Activated CD8-positive, alpha-beta memory T cell treated with anti-CD3 and anti-CD28 coated beads, Interleukin-2, amount 10 ng/mL, durations not matched to agents 7 days and 5 days (primary cell): Measurements from ENCODE around the gene TRIM63. TPM values are rescaled to one million over a fixed set of nuclear protein-coding genes. Genes with fewer than 3 reads are reported as not detected.

Source experiments
- ATAC-seq: fragments of 150-1000 bp; cut with Tn5 transposase; one replicate; pipeline ENCODE4 v1.10.0; 2021; ENCODE audit warnings: moderate library complexity
- CTCF ChIA-PET: fragments of 350-600 bp; sonication (Branson Sonifier 250); formaldehyde crosslinking; loops from one replicate; lab custom pipeline; 2021; ENCODE audit warnings: antibody characterized with exemption; lab: Charles Lee
- DNase-seq: peaks from one replicate; pipeline ENCODE4 v3.0.0-alpha.2; 2020
- H3K27ac Mint-ChIP-seq: one replicate; pipeline ENCODE4 v1.8.0; 2021; ENCODE audit warnings: mild to moderate bottlenecking, mixed read lengths
- H3K27me3 Mint-ChIP-seq: one replicate; pipeline ENCODE4 v1.8.0; 2021; ENCODE audit warnings: mixed read lengths
- H3K36me3 Mint-ChIP-seq: one replicate; pipeline ENCODE4 v1.8.0; 2021; ENCODE audit warnings: mild to moderate bottlenecking, mixed read lengths
- H3K4me1 Mint-ChIP-seq: one replicate; pipeline ENCODE4 v1.8.0; 2021; ENCODE audit warnings: mixed read lengths
- H3K4me3 Mint-ChIP-seq: one replicate; pipeline ENCODE4 v1.8.0; 2021; ENCODE audit warnings: mild to moderate bottlenecking, moderate library complexity, mixed read lengths
- H3K9me3 Mint-ChIP-seq: one replicate; pipeline ENCODE4 v1.8.0; 2022; ENCODE audit warnings: low read depth, mixed read lengths
- total RNA-seq, 2 experiments: library from RNA; stranded (reverse); gene quantifications; one replicate each; pipeline ENCODE4 v1.2.3, GENCODE V29; 2021

The TRIM63 gene
- total RNA-seq, 2 experiments from 2014 or later = not detected

DNA sequence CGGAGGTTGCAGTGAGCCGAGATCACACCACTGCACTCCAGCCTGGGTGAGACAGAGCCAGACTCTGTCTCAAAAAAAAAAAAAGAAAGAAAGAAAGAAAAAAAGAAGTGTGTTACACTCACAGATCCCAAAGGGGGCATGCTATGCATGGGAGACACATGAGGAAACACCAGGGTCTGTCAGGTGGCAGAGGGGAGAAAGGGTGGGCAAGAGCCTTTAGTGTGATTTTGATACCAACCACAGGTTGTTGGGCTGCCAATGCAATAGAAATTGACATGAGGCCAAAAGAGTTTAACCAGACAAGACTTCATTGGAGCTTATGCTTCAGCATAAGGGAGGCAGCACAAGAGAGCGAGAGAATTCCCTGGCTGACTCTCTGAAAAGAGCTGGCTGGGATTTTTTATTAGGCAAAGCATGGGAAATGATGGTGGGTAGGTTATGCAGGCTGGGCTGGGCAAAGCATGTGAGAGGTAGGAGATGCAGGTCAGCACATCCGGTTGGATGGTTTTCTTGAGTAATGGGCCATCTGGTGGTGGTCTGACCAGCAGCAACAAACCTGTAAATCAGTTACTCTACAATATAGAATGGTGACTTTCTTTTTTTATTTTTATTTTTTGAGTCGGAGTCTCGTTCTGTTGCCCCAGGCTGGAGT, 57.5 kb downstream of the TRIM63 start:
- Mint-ChIP-seq H3K27ac (no peak overlapping the region), H3K4me3 (no peak overlapping the region)

GRCh38 chr1:26006710-26007109, 60.7 kb downstream of the TRIM63 start:
- no peaks in the 10 kb centered on the region for H3K9me3 Mint-ChIP-seq
- no peaks in the 10 kb centered on the region for H3K4me1 Mint-ChIP-seq
- H3K27ac Mint-ChIP-seq = no peak overlapping the region
- H3K4me3 Mint-ChIP-seq = no peak overlapping the region
- ATAC-seq = no peak
- peaks cover 15% of the 10 kb centered on the region for H3K27me3 Mint-ChIP-seq
- CTCF ChIA-PET = no interaction called here
- no peaks in the 10 kb centered on the region for H3K36me3 Mint-ChIP-seq
- no peak for DNase-seq

More for the DNA sequence above, 57.5 kb downstream of the TRIM63 start:
- peaks cover 12% of the 10 kb centered on the region for H3K27me3 Mint-ChIP-seq
- H3K4me1 Mint-ChIP-seq = no peaks in the 10 kb centered on the region
- H3K36me3 Mint-ChIP-seq = no peaks in the 10 kb centered on the region
- ATAC-seq (no peak), DNase-seq (no peak)
- no peaks in the 10 kb centered on the region for H3K9me3 Mint-ChIP-seq
- CTCF ChIA-PET = interaction anchor here (2.4 kb wide), 1 partner anchor 115 kb away, joined by 12 read pairs; no protein-coding TSS in a partner anchor

GRCh38 chr1:26005434-26006105, 61.9 kb downstream of the TRIM63 start:
- Mint-ChIP-seq H3K9me3 (no peaks in the 10 kb centered on the region), H3K4me1 (no peaks in the 10 kb centered on the region), H3K4me3 (no peak overlapping the region), H3K36me3 (no peaks in the 10 kb centered on the region), H3K27ac (no peak overlapping the region), H3K27me3 (peaks cover 14% of the 10 kb centered on the region)
- ATAC-seq = no peak
- no peak for DNase-seq
- CTCF ChIA-PET = interaction anchor here (2.7 kb wide), 1 partner anchor 110 kb away, joined by 18 read pairs; no protein-coding TSS in a partner anchor

DNA sequence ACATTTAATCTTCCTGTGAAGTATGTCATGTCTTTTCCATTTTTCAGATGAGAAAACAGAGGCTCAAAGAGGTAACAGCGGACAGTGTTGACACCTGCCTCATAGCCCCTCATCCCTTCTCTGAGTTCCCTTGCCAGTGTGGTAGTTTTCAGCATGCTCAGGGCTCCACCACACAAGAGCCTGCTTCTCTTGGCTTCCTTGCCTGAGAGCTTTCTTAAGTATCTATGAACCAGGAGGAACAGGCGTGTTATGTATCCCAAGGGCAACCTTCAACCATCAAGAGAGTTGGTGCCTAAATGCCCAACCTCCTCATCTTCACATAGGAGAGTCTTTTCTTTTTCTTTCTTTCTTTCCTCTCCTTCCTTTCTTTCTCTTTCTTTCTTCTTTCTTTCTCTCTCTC, 63.7 kb downstream of the TRIM63 start:
- no peak for DNase-seq
- CTCF ChIA-PET = interaction anchor here (1.1 to 2.7 kb wide), 2 partner anchors 108 to 160 kb away, joined by 3 to 18 read pairs; no protein-coding TSS in a partner anchor
- Mint-ChIP-seq H3K27me3 (peaks cover 16% of the 10 kb centered on the region), H3K27ac (no peak overlapping the region), H3K4me3 (no peak overlapping the region), H3K4me1 (peaks cover 1% of the 10 kb centered on the region), H3K36me3 (no peaks in the 10 kb centered on the region), H3K9me3 (no peaks in the 10 kb centered on the region)
- ATAC-seq = no peak

DNA sequence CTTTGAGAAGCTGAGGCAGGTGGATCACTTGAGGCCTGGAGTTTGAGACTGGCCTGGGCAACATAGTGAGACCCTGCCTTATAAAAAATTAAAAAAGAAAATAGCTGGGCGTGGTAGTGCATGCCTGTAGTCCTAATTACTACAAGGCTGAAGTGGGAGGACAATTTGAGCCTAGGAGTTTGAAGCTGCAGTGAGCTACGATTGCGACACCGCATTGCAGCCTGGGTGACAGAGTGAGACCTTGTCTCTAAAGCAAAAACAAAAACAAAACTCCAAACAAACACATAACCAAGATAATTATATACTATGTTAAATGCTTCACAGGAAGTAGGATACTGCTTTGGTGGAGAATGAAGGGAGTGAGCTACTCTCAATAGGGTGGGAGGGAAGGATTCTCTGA, 64.2 kb downstream of the TRIM63 start:
- DNase-seq (no peak), ATAC-seq (no peak)
- peaks cover 6% of the 10 kb centered on the region for H3K4me1 Mint-ChIP-seq
- H3K36me3 Mint-ChIP-seq = no peaks in the 10 kb centered on the region
- CTCF ChIA-PET = interaction anchor here (1.1 to 2.7 kb wide), 2 partner anchors 81 to 108 kb away, joined by 3 to 18 read pairs; no protein-coding TSS in a partner anchor
- H3K4me3 Mint-ChIP-seq = no peak overlapping the region
- H3K9me3 Mint-ChIP-seq = no peaks in the 10 kb centered on the region
- H3K27ac Mint-ChIP-seq = no peak overlapping the region
- H3K27me3 Mint-ChIP-seq = peaks cover 16% of the 10 kb centered on the region

Other genes with a start within 250 kb of the TRIM63 start
- 10 to 100 TPM; 28.9 to 31.2 TPM for gene MTFR1L, start 247.7 kb downstream of the TRIM63 start, total RNA-seq
- gene AUNIP, start 208.2 kb downstream of the TRIM63 start, total RNA-seq = 1 to 10 TPM; 8.1 to 9.8 TPM
- 1 to 10 TPM; 2.2 to 5.0 TPM for gene PAQR7, start 191.9 kb downstream of the TRIM63 start, total RNA-seq
- 100 to 1,000 TPM; 548 to 626 TPM for gene STMN1, start 161.2 kb downstream of the TRIM63 start, total RNA-seq
- gene PAFAH2, start 69.6 kb downstream of the TRIM63 start, total RNA-seq = 1 to 10 TPM; 9.0 to 9.2 TPM
- gene EXTL1, start 45.9 kb downstream of the TRIM63 start, total RNA-seq = not detected
- not detected for gene SLC30A2, start 21.5 kb downstream of the TRIM63 start, total RNA-seq
- 10 to 100 TPM; 18.3 to 20.2 TPM for gene PDIK1L, start 44.2 kb upstream of the TRIM63 start, total RNA-seq
- gene FAM110D, start 91.4 kb upstream of the TRIM63 start, total RNA-seq = not detected
- not detected for gene C1orf232, start 101.3 kb upstream of the TRIM63 start, total RNA-seq
- gene ZNF593, start 102.3 kb upstream of the TRIM63 start, total RNA-seq = 10 to 100 TPM; 40.1 to 48.1 TPM
- gene ZNF593OS, start 104.2 kb upstream of the TRIM63 start, total RNA-seq = not detected
- gene CNKSR1, start 109.9 kb upstream of the TRIM63 start, total RNA-seq = 1 to 10 TPM; 1.4 to 1.5 TPM
- under 1 TPM in 1 of 2 experiments, not detected in 1; 0.15 TPM for gene CATSPER4, start 123.0 kb upstream of the TRIM63 start, total RNA-seq
- 10 to 100 TPM; 42.0 to 56.3 TPM for gene CEP85, start 166.6 kb upstream of the TRIM63 start, total RNA-seq
- 100 to 1,000 TPM; 562 to 632 TPM for gene SH3BGRL3, start 212.5 kb upstream of the TRIM63 start, total RNA-seq
- 10 to 100 TPM; 27.7 to 39.3 TPM for gene UBXN11, start 239.0 kb upstream of the TRIM63 start, total RNA-seq